Type B pancreatic cell (in vitro differentiated cells): Measurements from ENCODE around the gene ZNF335. TPM values are rescaled to one million over a fixed set of nuclear protein-coding genes. Genes with fewer than 3 reads are reported as not detected.

Experiments
- DNase-seq: peaks from one replicate; pipeline ENCODE4 v3.0.0; 2021; ENCODE audit warnings: mixed read lengths; ENCODE audit not compliant: unreplicated experiment; ENCODE audit errors: extremely low spot score
- H3K27ac Mint-ChIP-seq: 2 replicates; pipeline ENCODE4 v1.8.0; 2021; ENCODE audit warnings: mild to moderate bottlenecking, mixed read lengths
- H3K27me3 Mint-ChIP-seq: 2 replicates; pipeline ENCODE4 v1.8.0; 2021; ENCODE audit warnings: mixed read lengths
- H3K36me3 Mint-ChIP-seq: 2 replicates; pipeline ENCODE4 v1.8.0; 2021; ENCODE audit warnings: mixed read lengths
- H3K4me1 Mint-ChIP-seq: one replicate; pipeline ENCODE4 v1.8.0; 2021; ENCODE audit warnings: mixed read lengths; ENCODE audit not compliant: unreplicated experiment
- H3K4me3 Mint-ChIP-seq: 2 replicates; pipeline ENCODE4 v1.8.0; 2021; ENCODE audit warnings: mild to moderate bottlenecking, mixed read lengths
- H3K9me3 Mint-ChIP-seq: 2 replicates; pipeline ENCODE4 v1.8.0; 2021; ENCODE audit warnings: mixed read lengths
- total RNA-seq: library from RNA; stranded (reverse); gene quantifications from 2 replicates; pipeline ENCODE4 v1.2.1, GENCODE V29; 2021; ENCODE audit warnings: low replicate concordance
- TF ChIP-seq, protein P1 (sequence below): fragments of 200-600 bp; sonication (generic); conservative IDR thresholded peaks from 2 replicates; pipeline ENCODE4 v1.5.0; 2021; ENCODE audit warnings: antibody characterized with exemption, mild to moderate bottlenecking

ZNF335 gene
- total RNA-seq, 1 donor from 2014 or later: 19.9 TPM

DNA sequence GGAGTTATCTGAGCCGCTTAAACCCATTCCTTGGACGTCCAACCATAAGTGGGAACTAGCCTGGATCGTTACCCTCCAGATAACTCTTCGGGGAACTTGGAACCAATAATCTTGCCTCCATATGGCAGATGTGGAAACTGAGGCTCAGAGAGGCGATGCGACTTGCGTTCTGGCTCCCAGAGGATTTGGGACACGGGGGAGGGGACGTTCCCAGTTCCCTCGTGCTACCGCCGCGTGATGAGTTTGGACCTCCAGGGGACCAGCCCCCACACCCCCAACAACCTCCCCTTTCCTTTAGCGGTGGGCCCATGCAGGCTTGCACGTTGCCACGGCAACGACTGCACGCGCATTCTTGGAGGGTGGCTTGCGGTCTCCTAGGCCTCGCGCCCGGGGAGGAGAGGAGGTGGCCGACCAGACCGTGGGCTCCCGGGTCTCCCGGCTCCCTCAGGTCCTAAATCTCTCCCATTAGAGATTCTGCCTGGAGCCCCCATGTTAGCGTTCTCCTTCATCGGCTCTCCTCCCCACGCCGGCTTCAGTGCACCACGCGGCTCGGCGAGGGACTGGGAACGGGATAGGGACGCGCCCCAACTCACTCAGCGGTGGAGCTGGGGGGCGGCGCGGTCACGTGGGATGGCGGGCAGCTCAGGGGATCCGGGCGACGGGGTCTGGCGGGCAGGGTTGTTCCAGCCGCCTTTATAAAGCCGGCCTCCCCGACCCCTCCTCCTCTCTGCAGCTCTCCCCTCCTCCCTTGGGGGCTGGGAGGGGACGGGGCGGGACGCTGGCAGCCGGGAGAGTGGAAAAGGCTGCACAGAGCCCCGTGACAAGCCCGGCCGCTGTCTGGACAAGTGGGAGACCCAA, 60.3 kb downstream of the ZNF335 start, which contains the start of gene PLTP:
TSS of gene PLTP (minus strand) at position 670 of the 858 bp plus-strand sequence. CDS start 703 bp downstream, outside the sequence.
- H3K9me3 Mint-ChIP-seq: no peaks in the 10 kb centered on the region
- DNase-seq: peak; percentile 81

DNA sequence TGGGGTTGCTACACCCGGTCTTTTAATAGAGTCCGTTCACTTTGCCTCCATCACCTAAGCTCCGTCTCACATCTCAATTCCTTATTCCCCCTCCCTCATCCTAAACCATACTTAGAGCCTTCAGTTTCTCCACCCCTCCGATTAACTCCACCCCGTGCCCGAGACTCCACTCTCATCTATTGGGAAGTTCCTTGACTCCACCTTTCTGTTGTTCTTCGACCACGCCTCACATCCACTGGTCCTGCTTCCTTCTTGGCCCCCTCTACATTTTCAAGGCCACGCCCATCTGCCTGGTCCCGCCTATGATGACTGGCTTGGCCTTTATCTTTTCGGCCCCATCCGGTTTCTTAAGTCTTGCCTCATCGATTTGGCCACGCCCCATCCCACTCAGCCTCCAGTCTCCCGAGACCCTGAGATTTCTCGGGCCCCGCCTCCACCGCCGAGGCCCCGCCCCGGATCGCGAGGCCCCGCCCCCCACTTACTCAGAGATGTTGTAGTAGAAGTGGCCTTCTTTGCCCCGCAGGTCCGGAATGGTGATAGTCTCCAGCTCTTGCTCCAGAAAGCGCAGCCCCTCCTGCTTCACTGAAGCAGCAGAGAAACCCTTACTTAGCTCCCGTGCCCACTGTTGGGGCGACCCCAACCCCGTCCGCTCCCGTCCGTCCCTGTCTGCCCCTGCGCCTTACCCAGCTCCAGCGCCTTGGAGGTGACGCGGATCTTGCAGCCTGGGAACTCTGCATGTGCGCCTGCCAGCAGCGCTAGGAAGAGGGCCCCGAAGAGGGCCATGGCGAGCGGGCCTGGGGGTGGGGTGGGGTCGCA, 61.1 kb downstream of the ZNF335 start:
- Mint-ChIP-seq H3K27me3 (no peaks in the 10 kb centered on the region), H3K36me3 (peaks cover 10% of the 10 kb centered on the region), H3K9me3 (no peaks in the 10 kb centered on the region), H3K27ac (peak overlapping the region; percentile 86), H3K4me1 (peaks cover 14% of the 10 kb centered on the region), H3K4me3 (peak overlapping the region; percentile 93)
- TF ChIP-seq, protein P1, sequence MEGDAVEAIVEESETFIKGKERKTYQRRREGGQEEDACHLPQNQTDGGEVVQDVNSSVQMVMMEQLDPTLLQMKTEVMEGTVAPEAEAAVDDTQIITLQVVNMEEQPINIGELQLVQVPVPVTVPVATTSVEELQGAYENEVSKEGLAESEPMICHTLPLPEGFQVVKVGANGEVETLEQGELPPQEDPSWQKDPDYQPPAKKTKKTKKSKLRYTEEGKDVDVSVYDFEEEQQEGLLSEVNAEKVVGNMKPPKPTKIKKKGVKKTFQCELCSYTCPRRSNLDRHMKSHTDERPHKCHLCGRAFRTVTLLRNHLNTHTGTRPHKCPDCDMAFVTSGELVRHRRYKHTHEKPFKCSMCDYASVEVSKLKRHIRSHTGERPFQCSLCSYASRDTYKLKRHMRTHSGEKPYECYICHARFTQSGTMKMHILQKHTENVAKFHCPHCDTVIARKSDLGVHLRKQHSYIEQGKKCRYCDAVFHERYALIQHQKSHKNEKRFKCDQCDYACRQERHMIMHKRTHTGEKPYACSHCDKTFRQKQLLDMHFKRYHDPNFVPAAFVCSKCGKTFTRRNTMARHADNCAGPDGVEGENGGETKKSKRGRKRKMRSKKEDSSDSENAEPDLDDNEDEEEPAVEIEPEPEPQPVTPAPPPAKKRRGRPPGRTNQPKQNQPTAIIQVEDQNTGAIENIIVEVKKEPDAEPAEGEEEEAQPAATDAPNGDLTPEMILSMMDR: no peak
- DNase-seq: peak; percentile 99

More for the DNA sequence above, 60.3 kb downstream of the ZNF335 start, which contains the start of gene PLTP:
- TF ChIP-seq, protein P1: no peak
- Mint-ChIP-seq H3K4me3 (peak within 1 kb of the TSS; percentile 93), H3K27ac (peak within 1 kb of the TSS; percentile 86), H3K27me3 (no peaks in the 10 kb centered on the region), H3K4me1 (peaks cover 14% of the 10 kb centered on the region), H3K36me3 (peaks cover 10% of the 10 kb centered on the region)

DNA sequence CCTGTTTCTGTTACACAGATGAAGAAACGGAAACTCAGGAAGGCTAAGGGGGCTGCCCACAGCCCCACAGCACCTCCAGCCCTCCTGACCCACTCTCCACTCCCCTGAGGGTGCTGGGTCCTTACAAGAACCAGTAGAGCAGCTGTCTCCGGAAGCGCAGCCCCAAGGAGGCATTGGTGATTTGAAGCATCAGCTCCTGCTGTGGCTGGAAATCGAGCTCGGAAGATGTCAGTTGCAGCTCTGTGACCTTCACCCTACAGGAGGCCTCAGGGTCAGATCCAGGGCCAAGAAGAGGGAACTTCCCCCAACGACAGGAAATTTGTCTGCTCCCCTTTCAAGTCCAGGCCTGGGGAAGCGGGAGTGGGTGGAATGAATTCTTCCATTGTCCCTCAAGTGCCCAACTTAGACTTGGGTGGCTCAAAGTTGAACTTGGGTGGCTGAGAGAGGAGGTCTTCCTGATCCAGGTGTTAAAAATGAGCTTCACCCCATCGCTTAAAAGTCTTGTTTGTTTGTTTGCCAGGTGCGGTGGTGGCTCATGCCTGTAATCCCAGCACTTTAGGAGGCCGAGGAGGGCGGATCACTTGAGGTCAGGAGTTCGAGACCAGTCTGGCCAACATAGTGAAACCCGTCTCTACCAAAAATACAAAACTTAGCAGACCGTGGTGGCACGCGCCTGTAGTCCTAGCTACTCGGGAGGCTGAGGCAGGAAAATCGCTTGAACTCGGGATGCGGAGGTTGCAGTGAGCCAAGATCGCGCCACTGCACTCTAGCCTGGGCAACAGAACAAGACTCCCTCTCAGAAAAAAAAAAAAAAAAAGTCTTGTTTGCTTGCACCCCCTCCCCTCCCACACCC, 62.0 kb downstream of the ZNF335 start:
- H3K9me3 Mint-ChIP-seq: no peaks in the 10 kb centered on the region

DNA sequence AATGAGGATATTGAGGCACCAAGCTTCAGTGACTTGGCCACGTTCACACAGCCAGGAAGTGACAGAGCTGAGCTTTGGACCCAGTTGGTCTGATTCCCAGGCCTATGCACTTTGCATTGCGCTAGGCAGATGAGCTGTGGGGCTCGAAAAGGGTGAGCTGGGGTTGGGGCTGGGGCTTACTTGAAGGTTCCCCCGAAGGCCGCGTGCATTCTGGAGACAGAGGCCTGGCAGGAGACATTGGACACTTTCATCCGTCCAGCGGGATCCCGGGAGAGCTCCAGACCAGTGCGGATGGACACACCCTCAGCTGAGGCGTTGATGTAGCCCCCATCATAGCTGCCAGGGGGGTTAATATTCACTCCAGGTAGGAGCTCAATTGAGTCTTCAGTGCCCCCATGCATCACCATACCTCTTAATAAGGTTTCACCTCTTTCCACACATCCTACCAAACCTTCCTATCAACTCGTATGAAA, 62.6 kb downstream of the ZNF335 start:
- TF ChIP-seq, protein P1: no peak
- peaks cover 10% of the 10 kb centered on the region for H3K36me3 Mint-ChIP-seq
- H3K9me3 Mint-ChIP-seq: no peaks in the 10 kb centered on the region
- no peak overlapping the region for H3K27ac Mint-ChIP-seq
- H3K27me3 Mint-ChIP-seq: no peaks in the 10 kb centered on the region
- H3K4me1 Mint-ChIP-seq: peaks cover 11% of the 10 kb centered on the region
- no peak overlapping the region for H3K4me3 Mint-ChIP-seq
- no peak for DNase-seq

More for the DNA sequence above, 62.0 kb downstream of the ZNF335 start:
- DNase-seq: no peak
- Mint-ChIP-seq H3K36me3 (peaks cover 10% of the 10 kb centered on the region), H3K4me3 (peak overlapping the region; percentile 93), H3K4me1 (peaks cover 14% of the 10 kb centered on the region), H3K27ac (peak overlapping the region; percentile 86), H3K27me3 (no peaks in the 10 kb centered on the region)
- TF ChIP-seq, protein P1: no peak

DNA sequence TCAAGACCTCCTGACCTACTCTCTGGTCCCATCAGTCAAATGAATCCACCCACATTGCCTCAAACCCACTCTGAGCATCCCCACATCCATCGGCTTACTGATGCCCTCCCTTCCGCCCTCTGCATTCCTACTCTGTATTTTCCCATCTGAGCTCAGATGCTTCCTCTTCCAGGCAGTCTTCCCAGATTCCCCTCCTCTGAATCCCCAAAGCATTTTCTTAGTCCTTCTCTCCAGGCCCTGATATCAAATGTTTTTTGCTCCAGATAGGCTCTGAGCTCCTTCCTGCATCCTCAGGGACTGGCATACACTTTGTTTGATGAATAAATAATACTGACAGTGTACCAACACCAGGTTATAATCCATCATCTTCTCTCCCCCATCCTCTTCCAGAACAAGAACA, 63.9 kb downstream of the ZNF335 start:
- no peak for DNase-seq
- Mint-ChIP-seq H3K4me1 (peaks cover 7% of the 10 kb centered on the region), H3K4me3 (no peak overlapping the region), H3K9me3 (no peaks in the 10 kb centered on the region), H3K36me3 (peaks cover 10% of the 10 kb centered on the region), H3K27me3 (no peaks in the 10 kb centered on the region), H3K27ac (no peak overlapping the region)
- TF ChIP-seq, protein P1: no peak
